Hematopoietic multipotent progenitor cell treated with erythropoietin and hydrocortisone succinate and interleukin-3 and kit ligand, for 4 days (in vitro differentiated cells): Measurements from ENCODE around the gene TRMT11.

Experiments
- DNase-seq: peaks from one replicate; pipeline ENCODE4 v3.0.0-alpha.2; 2015

TRMT11 gene

DNA sequence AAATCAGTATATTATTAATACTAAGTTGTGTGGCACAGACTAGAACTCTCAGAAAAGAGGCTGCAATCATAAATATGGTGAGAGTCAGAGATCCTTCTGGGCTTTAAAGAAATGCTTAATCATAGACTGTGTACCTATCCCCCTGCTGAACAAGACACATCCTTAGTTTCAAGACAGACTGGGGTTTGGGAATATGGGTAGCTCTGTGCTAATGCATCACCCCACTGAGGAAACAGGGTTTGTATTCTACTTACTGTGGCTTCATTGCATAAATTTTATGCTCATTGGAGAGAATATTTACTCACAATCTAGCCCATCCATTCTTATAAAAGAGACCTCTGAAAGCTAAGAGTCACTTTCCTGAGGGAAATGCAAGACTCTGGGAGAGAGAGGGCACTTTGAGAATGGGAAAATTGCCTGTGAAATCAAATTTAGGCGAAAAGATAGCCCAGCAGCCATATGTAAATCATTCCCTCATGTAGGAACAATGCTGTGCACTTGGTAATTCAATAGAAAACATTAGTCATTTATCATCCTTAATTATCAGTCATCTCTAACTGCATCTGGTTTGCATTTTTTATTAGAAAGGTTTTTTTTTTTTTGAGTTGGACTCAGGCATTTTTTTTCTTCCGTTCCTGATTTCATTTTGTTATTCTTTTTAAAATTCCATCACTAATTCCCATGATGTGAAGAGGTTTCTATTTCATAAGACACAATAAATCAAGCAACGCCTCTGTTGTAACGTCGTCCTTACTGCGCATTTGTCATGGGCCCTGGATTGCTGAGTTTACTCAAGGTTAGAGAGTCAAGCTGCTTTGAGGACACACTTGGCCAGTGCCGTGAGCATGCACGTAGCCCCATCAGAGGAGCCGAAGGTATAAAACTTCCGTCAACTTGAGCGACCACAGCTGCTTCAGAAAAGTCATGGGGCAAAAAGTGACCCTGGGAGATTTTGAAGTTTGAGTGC lies 91.8 kb downstream of the TRMT11 start:
- no peak for DNase-seq

DNA sequence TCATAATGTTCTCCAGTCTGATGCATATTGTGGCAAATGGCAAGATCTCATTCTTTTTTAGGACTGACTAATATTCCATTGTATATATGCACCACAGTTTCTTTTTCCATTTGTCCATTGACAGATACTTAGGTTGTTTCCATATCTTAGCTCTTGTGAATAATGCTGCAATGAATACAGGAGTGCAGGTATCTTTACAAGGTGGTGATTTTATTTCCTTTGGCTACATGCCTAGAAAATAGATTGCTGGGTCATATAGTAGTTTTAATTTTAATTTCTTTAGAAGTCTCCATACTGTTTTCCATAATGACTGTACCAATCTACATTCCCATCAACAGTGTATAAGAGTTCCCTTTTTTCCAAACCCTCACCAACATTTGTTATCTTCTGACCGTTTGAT lies 97.5 kb downstream of the TRMT11 start:
- DNase-seq = no peak

DNA sequence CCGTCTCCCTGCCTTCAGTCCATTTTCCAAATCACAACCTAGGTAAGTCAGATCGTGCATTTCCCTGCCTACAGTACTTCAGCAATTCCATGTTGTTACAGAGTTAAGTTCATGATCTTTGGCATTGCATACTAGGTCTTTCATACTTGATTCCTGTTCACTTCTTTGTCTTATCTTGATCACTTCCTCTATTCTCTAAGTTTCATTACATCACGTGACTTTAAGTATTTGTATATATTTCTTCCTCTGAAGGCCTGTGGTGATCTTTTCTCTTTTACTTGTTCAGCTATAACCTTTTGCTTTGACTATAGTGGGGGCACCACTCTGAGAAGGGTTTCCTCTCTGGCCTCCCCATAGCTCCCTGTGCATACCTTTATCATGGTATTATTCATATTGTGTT lies 100.2 kb downstream of the TRMT11 start:
- peak; percentile 45 for DNase-seq
